Peyer's patch (tissue), 4 donors: Measurements from ENCODE around the gene RNF13.

Source experiments
- CTCF ChIP-seq, 6 experiments: fragments of 450-650 bp in 4 of 6; fragments of 200-600 bp in 2 of 6; sonication (generic) in 1 of 6; IDR thresholded peaks; one replicate each; pipeline ENCODE4 v1.5.1; 2017 to 2019; ENCODE audit warnings: antibody characterized with exemption in 6 of 6, mild to moderate bottlenecking in 3 of 6, moderate library complexity in 1 of 6
- POLR2A ChIP-seq, 2 donors: fragments of 450-650 bp; IDR thresholded peaks; one replicate each; pipeline ENCODE4 v1.5.1; 2017; ENCODE audit warnings: antibody characterized with exemption in 2 of 2, mild to moderate bottlenecking in 2 of 2, moderate library complexity in 2 of 2

- no peak for TF ChIP-seq CTCF (IDR thresholded peaks at IDR 0.05)
- no peak for TF ChIP-seq POLR2A (IDR thresholded peaks at IDR 0.05)
These were observed 36.8 kb upstream of the RNF13 start for GRCh38 chr3:149776170-149776569.
